ENCODE results near the gene KDM6B.

DNA sequence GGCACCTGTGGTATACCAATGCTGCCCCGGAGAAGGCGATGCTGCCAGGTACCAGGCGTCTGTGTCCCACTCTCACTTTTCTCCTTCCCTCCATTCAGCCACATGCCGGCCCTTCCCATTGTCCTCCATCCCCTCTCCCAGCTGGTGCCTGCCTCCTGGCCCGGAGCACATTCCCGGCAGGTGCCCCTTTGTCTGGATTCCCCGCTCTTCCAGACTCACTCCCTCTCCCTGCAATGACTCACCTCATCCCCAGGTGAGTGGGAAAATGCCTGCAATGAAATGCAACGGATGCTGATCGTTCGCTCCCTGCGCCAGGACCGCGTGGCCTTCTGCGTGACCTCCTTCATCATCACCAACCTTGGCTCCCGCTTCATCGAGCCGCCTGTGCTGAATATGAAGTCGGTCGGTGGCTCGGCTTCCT, 10.4 kb upstream of the KDM6B start:
- TF ChIP-seq EZH2phosphoT487 (IDR thresholded peaks at IDR 0.05; ENCODE audit: low read length): no peak
- TF ChIP-seq EZH2 (optimal IDR thresholded peaks at IDR 0.05; ENCODE audit: low read depth, low read length): no peak

All from MM.1S (cell line).